Measurements from ENCODE around the gene ATG12.

DNA sequence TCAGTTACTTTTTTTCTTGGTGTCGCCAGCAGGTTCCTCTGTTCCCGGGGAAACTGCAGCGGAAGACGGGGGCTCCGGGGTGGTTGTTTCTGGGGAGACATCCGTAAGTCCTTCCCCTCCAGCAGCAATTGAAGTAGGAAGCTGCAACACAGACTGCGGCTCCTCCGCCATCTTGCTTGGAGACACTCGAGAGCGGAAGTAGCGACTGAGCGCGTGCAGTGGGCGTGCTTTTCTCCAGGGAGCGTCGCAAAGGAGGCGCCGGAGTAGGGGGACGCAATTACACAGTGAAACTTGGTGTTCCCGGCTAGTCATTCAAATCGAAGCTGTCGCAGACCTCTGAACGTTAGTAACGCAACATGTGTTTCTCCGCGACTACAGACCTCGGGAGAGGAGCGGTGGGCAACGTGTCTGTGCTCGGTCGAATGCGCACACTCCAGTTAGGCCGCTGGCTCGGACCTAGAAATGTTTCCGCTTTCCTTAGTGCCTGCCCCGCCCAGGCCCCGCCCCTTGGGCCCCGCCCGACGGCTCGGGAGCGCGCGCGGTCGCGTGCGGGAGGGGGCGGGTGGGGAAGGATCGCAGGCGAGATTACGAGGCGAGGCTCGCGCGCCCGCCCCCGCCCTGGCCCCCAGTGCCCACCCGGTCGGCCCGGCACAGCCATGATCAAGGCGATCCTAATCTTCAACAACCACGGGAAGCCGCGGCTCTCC, at the start of gene ATG12, which contains the start of gene AP3S1:
- peak; percentile 96 for TF ChIP-seq POLR2A (IDR thresholded peaks at IDR 0.05; ENCODE audit: low read depth, low read length)
- TF ChIP-seq POLR2AphosphoS5 (IDR thresholded peaks at IDR 0.05; ENCODE audit: low read depth, low read length) = peak; percentile 97
- peak; percentile 98 for TF ChIP-seq TAF1 (IDR thresholded peaks at IDR 0.05; ENCODE audit: borderline replicate concordance, low read depth, low read length)
